Spleen (tissue), 7 donors: ENCODE measurements around the gene TBCC.

Source experiments
- CTCF ChIP-seq, 11 experiments: fragments of 200-600 bp in 7 of 11; fragments of 450-650 bp in 4 of 11; sonication (generic) in 4 of 11; IDR thresholded peaks in 8 of 11; conservative IDR thresholded peaks in 3 of 11; 1 replicate in 7 of 11; 2 replicates in 4 of 11; pipeline versions ENCODE4 v1.4.0 to v1.8.0; 2016 to 2021; ENCODE audit warnings: antibody characterized with exemption in 11 of 11, inconsistent platforms in 4 of 11, mild to moderate bottlenecking in 1 of 11
- POLR2A ChIP-seq, 3 donors: fragments of 450-650 bp; IDR thresholded peaks; one replicate each; pipeline ENCODE4 v1.5.1; 2017; ENCODE audit warnings: antibody characterized with exemption in 3 of 3, mild to moderate bottlenecking in 1 of 3
- donor health status: DM: no; HTN: no; CAD: no; lungs with moderate emphysema.
- donor health status: DM: no; HTN: no; CAD: no.
- donor health status: DM: no; HTN: no; CAD: no.

GRCh38 chr6:42762426-42762859 is 16.5 kb upstream of the TBCC start:
- no peak for TF ChIP-seq CTCF (IDR thresholded peaks at IDR 0.05 in 8 of 11, conservative IDR thresholded peaks at IDR 0.05 in 3 of 11)
- no peak for TF ChIP-seq POLR2A (IDR thresholded peaks at IDR 0.05)
